HEK293 (cell line): ENCODE measurements around the gene AHCY.
"Not testable (repeated sequence)": the region's sequence is repeated elsewhere in the genome, so short reads cannot be mapped to it uniquely, and the experiment has no call there.

ENCODE experiments used
- CTCF ChIA-PET: fragments of 350-600 bp; formaldehyde crosslinking; extraction: SDS; loops from one replicate; lab custom pipeline; 2021; ENCODE audit warnings: antibody characterized with exemption; lab: Yijun Ruan, JAX
- POLR2A ChIA-PET: fragments of 300-600 bp; formaldehyde crosslinking; extraction: SDS; loops from one replicate; lab custom pipeline; 2020; ENCODE audit warnings: antibody characterized with exemption, inconsistent platforms; lab: Yijun Ruan, JAX
- H3K27ac ChIP-seq: fragments of 200-500 bp; sonication (Bioruptor generic); 2 replicates; pipeline ENCODE4 v1.5.1; 2014; ENCODE audit warnings: low read depth, low read length, control low read depth, inconsistent platforms; ENCODE audit errors: extremely low read depth
- H3K36me3 ChIP-seq, 2 experiments: fragments of 200-500 bp in 1 of 2; sonication (Bioruptor generic) in 1 of 2; 1 replicate in 1 of 2; 2 replicates in 1 of 2; pipeline ENCODE4 v1.5.1; 2014 to 2017; ENCODE audit warnings: inconsistent platforms in 2 of 2, low read length in 2 of 2; ENCODE audit not compliant: control insufficient read depth in 2 of 2, insufficient read depth in 1 of 2
- H3K4me1 ChIP-seq: fragments of 200-500 bp; sonication (Bioruptor generic); 2 replicates; pipeline ENCODE4 v1.5.1; 2014; ENCODE audit warnings: mild to moderate bottlenecking, low read length, inconsistent platforms; ENCODE audit not compliant: control insufficient read depth, insufficient read depth
- H3K4me3 ChIP-seq: 2 replicates; pipeline ENCODE4 v1.5.1; 2011; ENCODE audit warnings: low read depth, mild to moderate bottlenecking, control low read depth, low read length, moderate library complexity
- H3K9me3 ChIP-seq: fragments of 200-500 bp; sonication (Bioruptor generic); 2 replicates; pipeline ENCODE4 v1.5.1; 2014; ENCODE audit warnings: low read depth, low read length, inconsistent platforms; ENCODE audit not compliant: control insufficient read depth, insufficient read depth
- GFI1B ChIP-seq: fragments of 450-650 bp; formaldehyde crosslinking; IDR thresholded peaks from 2 replicates; pipeline ENCODE4 v1.5.1; 2016; ENCODE audit warnings: missing biosample characterization, missing genetic modification characterization
- KLF16 ChIP-seq: fragments of 450-650 bp; formaldehyde crosslinking; IDR thresholded peaks from 2 replicates; pipeline ENCODE4 v1.5.1; 2017; ENCODE audit warnings: missing biosample characterization, missing genetic modification characterization
- ZIC2 ChIP-seq: fragments of 450-650 bp; formaldehyde crosslinking; IDR thresholded peaks from 2 replicates; pipeline ENCODE4 v1.5.1; 2016; ENCODE audit warnings: missing biosample characterization, missing genetic modification characterization
- ZNF121 ChIP-seq: fragments of 450-650 bp; formaldehyde crosslinking; IDR thresholded peaks from 2 replicates; pipeline ENCODE4 v1.5.1; 2016; ENCODE audit warnings: missing biosample characterization, missing genetic modification characterization
- ZNF221 ChIP-seq: fragments of 450-650 bp; formaldehyde crosslinking; IDR thresholded peaks from 2 replicates; pipeline ENCODE4 v1.5.1; 2017; ENCODE audit warnings: missing biosample characterization, missing genetic modification characterization, borderline replicate concordance
- ZNF266 ChIP-seq: fragments of 450-650 bp; formaldehyde crosslinking; IDR thresholded peaks from 2 replicates; pipeline ENCODE4 v1.5.1; 2016; ENCODE audit warnings: missing biosample characterization, missing genetic modification characterization, low read depth
- ZNF362 ChIP-seq: fragments of 450-650 bp; formaldehyde crosslinking; IDR thresholded peaks from 2 replicates; pipeline ENCODE4 v1.5.1; 2016; ENCODE audit warnings: missing biosample characterization, missing genetic modification characterization
- ZNF677 ChIP-seq: fragments of 450-650 bp; IDR thresholded peaks from 2 replicates; pipeline ENCODE4 v1.5.0; 2018; ENCODE audit warnings: missing biosample characterization, mild to moderate bottlenecking, missing genetic modification characterization, moderate library complexity
- ZNF791 ChIP-seq: fragments of 450-650 bp; formaldehyde crosslinking; IDR thresholded peaks from 2 replicates; pipeline ENCODE4 v1.5.1; 2016; ENCODE audit warnings: missing biosample characterization, missing genetic modification characterization
- ZSCAN23 ChIP-seq: fragments of 450-650 bp; formaldehyde crosslinking; IDR thresholded peaks from 2 replicates; pipeline ENCODE4 v1.5.1; 2016; ENCODE audit warnings: missing biosample characterization, missing genetic modification characterization
- TF ChIP-seq, protein P1 (sequence below): fragments of 450-650 bp; formaldehyde crosslinking; IDR thresholded peaks from 2 replicates; pipeline ENCODE4 v1.5.1; 2016; ENCODE audit warnings: missing biosample characterization, missing genetic modification characterization
- TF ChIP-seq, protein P2 (sequence below): fragments of 450-650 bp; formaldehyde crosslinking; IDR thresholded peaks from 2 replicates; pipeline ENCODE4 v1.5.1; 2017; ENCODE audit warnings: missing biosample characterization, mild to moderate bottlenecking, missing genetic modification characterization, moderate library complexity
- TF ChIP-seq, protein P3 (sequence below): fragments of 450-650 bp; formaldehyde crosslinking; IDR thresholded peaks from 2 replicates; pipeline ENCODE4 v1.5.1; 2016; ENCODE audit warnings: missing biosample characterization, missing genetic modification characterization
- TF ChIP-seq, protein P4 (sequence below): fragments of 450-650 bp; formaldehyde crosslinking; optimal IDR thresholded peaks from 2 replicates; pipeline ENCODE3; 2016; ENCODE audit warnings: missing biosample characterization, mild to moderate bottlenecking, missing genetic modification characterization

AHCY gene

DNA sequence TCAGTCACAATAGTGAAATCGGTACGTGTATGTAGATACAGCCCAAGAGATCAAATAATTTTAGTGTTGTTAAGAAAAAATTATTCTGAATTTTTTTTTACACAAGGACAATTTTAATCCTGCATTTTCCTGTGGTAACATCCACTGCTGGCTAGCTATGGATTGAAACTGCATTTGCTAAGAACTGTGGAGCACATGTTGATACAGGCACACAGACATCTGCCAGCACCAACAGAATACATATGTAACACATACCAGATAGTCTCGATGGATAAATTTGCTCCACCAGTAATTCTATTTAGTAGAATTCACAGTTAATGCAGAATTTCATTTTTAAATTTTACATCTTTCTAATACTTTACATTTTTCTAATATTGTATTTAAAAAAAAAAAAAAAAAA, 59.8 kb downstream of the AHCY start:
- POLR2A ChIA-PET, result no interaction called here
- Histone ChIP-seq H3K36me3 (no peaks in the 10 kb centered on the region), H3K9me3 (no peaks in the 10 kb centered on the region), H3K4me1 (no peaks in the 10 kb centered on the region), H3K27ac (no peak overlapping the region), H3K4me3 (no peak overlapping the region)
- CTCF ChIA-PET, result interaction anchor here (1.4 kb wide), 1 partner anchor 12 kb away, joined by 3 read pairs; no protein-coding TSS in a partner anchor
- TF ChIP-seq ZNF266 (tag by site-specific recombination) (no peak), KLF16 (tag by site-specific recombination) (no peak), ZIC2 (tag by site-specific recombination) (no peak)

GRCh38 chr20:34242879-34243278, 60.3 kb downstream of the AHCY start:
- Histone ChIP-seq H3K27ac (no peak overlapping the region), H3K9me3 (no peaks in the 10 kb centered on the region), H3K36me3 (no peaks in the 10 kb centered on the region), H3K4me3 (no peak overlapping the region), H3K4me1 (no peaks in the 10 kb centered on the region)
- ChIA-PET CTCF (interaction anchor here (1.4 kb wide), 1 partner anchor 12 kb away, joined by 3 read pairs; no protein-coding TSS in a partner anchor), POLR2A (no interaction called here)
- TF ChIP-seq ZNF362 (no peak), ZNF221 (tag by site-specific recombination) (no peak), GFI1B (no peak), ZNF677 (tag by site-specific recombination) (no peak), ZNF791 (tag by site-specific recombination) (no peak), ZNF121 (no peak), ZSCAN23 (tag by site-specific recombination) (no peak)
- TF ChIP-seq, protein P1, sequence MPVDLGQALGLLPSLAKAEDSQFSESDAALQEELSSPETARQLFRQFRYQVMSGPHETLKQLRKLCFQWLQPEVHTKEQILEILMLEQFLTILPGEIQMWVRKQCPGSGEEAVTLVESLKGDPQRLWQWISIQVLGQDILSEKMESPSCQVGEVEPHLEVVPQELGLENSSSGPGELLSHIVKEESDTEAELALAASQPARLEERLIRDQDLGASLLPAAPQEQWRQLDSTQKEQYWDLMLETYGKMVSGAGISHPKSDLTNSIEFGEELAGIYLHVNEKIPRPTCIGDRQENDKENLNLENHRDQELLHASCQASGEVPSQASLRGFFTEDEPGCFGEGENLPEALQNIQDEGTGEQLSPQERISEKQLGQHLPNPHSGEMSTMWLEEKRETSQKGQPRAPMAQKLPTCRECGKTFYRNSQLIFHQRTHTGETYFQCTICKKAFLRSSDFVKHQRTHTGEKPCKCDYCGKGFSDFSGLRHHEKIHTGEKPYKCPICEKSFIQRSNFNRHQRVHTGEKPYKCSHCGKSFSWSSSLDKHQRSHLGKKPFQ, result no peak
- TF ChIP-seq, protein P2, sequence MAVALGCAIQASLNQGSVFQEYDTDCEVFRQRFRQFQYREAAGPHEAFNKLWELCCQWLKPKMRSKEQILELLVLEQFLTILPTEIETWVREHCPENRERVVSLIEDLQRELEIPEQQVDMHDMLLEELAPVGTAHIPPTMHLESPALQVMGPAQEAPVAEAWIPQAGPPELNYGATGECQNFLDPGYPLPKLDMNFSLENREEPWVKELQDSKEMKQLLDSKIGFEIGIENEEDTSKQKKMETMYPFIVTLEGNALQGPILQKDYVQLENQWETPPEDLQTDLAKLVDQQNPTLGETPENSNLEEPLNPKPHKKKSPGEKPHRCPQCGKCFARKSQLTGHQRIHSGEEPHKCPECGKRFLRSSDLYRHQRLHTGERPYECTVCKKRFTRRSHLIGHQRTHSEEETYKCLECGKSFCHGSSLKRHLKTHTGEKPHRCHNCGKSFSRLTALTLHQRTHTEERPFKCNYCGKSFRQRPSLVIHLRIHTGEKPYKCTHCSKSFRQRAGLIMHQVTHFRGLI (tag by site-specific recombination), result no peak
- TF ChIP-seq, protein P3, sequence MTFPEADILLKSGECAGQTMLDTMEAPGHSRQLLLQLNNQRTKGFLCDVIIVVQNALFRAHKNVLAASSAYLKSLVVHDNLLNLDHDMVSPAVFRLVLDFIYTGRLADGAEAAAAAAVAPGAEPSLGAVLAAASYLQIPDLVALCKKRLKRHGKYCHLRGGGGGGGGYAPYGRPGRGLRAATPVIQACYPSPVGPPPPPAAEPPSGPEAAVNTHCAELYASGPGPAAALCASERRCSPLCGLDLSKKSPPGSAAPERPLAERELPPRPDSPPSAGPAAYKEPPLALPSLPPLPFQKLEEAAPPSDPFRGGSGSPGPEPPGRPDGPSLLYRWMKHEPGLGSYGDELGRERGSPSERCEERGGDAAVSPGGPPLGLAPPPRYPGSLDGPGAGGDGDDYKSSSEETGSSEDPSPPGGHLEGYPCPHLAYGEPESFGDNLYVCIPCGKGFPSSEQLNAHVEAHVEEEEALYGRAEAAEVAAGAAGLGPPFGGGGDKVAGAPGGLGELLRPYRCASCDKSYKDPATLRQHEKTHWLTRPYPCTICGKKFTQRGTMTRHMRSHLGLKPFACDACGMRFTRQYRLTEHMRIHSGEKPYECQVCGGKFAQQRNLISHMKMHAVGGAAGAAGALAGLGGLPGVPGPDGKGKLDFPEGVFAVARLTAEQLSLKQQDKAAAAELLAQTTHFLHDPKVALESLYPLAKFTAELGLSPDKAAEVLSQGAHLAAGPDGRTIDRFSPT, result no peak
- TF ChIP-seq, protein P4, sequence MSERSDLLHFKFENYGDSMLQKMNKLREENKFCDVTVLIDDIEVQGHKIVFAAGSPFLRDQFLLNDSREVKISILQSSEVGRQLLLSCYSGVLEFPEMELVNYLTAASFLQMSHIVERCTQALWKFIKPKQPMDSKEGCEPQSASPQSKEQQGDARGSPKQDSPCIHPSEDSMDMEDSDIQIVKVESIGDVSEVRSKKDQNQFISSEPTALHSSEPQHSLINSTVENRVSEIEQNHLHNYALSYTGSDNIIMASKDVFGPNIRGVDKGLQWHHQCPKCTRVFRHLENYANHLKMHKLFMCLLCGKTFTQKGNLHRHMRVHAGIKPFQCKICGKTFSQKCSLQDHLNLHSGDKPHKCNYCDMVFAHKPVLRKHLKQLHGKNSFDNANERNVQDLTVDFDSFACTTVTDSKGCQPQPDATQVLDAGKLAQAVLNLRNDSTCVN (tag by site-specific recombination), result no peak

DNA sequence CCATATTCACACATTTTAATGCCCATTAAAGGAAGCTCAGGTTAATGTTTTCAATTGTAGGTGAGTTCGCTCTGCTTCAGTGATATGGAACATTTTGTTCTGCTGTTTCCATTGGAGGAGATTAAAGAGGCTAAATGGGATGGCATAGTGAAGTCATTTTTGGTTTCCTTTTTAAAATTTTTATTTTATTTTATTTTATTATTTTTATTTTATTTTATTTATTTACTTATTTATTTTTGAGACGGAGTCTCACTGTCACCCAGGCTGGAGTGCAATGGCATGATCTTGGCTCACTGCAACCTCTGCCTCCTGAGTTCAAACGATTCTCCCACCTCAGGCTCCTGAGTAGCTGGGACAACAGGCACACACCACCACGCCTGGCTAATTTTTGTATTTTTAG, 61.1 kb downstream of the AHCY start:
- H3K36me3 ChIP-seq, H3K4me3 ChIP-seq, POLR2A ChIA-PET, H3K4me1 ChIP-seq, H3K9me3 ChIP-seq, H3K27ac ChIP-seq: not testable (repeated sequence)
- CTCF ChIA-PET, result interaction anchor here (1.4 kb wide), 1 partner anchor 13 kb away, joined by 3 read pairs; no protein-coding TSS in a partner anchor
